ENCODE measurements around the gene OSBPL3. TPM values are rescaled to one million over a fixed set of nuclear protein-coding genes. Genes with fewer than 3 reads are reported as not detected.
"Not testable (repeated sequence)": the region's sequence is repeated elsewhere in the genome, so short reads cannot be mapped to it uniquely, and the experiment has no call there.

The OSBPL3 gene
- total RNA-seq, 1 donor: 9.3 TPM

DNA sequence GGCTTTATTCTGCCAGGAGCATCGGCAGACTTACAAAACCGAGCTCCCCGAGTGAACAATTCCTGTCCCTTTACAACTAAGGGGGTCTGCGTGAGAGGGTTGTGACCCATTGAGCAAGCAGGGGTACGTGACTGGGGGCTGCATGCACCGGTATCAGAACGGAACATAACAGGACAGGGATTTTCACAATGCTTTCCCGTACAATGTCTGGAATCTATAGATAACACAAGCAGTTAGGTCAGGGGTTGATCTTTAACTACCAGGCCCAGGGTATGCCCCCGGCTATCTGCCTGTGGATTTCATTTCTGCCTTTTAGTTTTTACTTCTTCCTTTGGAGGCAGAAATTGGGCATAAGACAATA, 184.6 kb downstream of the OSBPL3 start:
- Histone ChIP-seq H3K4me1 (ENCODE audit: insufficient read depth, low read length) (peaks cover 8% of the 10 kb centered on the region), H3K27me3 (ENCODE audit: insufficient read depth, low read length) (no peaks in the 10 kb centered on the region), H3K4me3 (ENCODE audit: low read length) (no peak overlapping the region), H3K9me3 (ENCODE audit: low read depth, low read length) (no peaks in the 10 kb centered on the region)

DNA sequence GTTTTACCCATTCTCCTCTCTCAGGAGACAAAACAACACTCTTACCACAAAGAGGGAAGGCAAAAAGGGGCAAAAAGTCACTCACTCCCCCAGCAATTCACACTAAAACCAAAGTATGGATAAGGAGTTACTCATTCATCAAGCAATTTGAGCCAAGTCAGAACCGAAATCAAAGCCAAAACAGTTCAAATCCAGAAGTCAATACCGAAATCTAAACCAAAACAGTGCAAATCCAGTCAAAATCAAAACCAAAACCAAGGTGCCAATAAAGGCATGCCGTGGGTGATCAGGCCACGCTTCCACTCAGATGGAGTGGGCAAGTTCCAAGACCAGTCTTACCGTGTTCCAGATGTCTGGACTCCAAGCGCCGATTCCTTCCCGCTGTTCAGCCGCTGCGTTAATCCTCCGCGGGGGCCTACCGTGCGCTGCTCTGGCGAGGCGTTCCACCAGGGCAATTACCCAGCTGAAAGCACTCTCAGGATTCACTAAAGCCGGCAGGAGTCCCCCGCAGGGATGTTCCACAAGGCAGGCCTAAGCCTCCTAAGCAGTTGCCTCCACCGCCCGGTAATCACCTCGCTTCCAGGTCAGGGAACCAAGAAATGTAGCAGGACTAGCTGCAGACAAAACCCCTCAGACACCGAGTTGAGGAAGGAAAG, 185.1 kb downstream of the OSBPL3 start:
- H3K27me3 ChIP-seq (ENCODE audit: insufficient read depth, low read length); H3K4me3 ChIP-seq (ENCODE audit: low read length); H3K9me3 ChIP-seq (ENCODE audit: low read depth, low read length); H3K4me1 ChIP-seq (ENCODE audit: insufficient read depth, low read length): not testable (repeated sequence)

DNA sequence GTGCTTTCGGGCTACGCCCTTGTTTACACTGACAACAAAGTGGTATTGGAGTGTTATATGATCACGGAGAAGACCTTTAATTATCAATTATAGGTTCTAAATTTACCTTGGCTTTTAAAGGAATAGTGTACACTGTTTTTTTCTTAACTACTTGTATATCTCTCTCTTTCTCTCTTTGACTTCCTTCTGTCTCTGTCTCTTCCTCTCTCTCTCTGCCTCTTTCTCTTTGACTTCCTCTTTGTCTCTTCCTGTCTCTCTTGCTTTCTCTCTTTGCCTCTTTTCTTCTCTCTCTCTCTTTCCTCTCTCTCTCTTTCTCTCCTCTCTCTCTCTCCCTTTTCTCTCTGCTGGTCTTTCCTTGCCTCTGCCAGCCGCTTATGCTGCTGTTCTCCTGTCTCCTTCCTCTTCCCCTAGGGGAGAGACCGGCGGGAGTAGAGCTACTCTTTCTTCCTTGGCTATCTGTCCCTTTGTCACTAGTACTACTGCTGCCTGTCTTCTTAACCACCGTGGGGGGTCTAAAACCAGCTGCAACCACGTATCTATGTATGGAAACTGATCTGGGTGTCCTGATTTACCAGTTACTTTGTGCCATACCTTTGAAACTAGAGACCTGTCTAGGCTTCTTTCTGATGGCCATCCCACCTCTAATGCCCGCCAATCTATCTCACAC, 185.9 kb downstream of the OSBPL3 start:
- Histone ChIP-seq H3K27me3 (ENCODE audit: insufficient read depth, low read length) (no peaks in the 10 kb centered on the region), H3K4me1 (ENCODE audit: insufficient read depth, low read length) (peaks cover 8% of the 10 kb centered on the region), H3K4me3 (ENCODE audit: low read length) (no peak overlapping the region), H3K9me3 (ENCODE audit: low read depth, low read length) (no peaks in the 10 kb centered on the region)

DNA sequence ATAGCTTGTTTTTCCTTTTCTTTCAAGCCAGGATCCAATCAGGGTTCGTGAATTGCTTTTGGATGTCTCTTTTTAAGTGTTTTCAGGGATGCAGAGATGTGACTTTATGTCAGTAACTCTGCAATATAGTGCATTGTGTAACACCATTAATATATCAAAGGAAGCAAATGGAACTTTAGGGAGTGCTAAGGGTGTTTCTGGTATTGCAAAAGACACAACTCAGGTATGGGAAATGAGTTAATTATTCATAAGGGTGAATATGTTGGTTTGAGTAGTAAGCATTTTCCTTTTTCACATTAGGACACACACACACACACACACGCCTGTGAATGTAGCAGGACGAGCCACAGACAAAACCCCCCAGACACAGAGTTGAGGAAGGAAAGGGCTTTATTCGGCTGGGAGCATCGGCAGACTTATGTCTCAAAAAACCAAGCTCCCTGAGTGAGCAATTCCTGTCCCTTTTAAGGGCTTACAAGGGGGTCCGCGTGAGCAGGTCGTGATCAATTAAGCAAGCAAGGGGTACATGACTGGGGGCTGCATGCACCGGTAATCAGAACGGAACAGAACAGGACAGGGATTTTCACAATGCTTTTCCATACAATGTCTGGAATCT, 190.9 kb downstream of the OSBPL3 start:
- no peaks in the 10 kb centered on the region for H3K27me3 ChIP-seq (ENCODE audit: insufficient read depth, low read length)
- H3K4me3 ChIP-seq (ENCODE audit: low read length): no peak overlapping the region
- H3K4me1 ChIP-seq (ENCODE audit: insufficient read depth, low read length): peaks cover 22% of the 10 kb centered on the region
- no peaks in the 10 kb centered on the region for H3K9me3 ChIP-seq (ENCODE audit: low read depth, low read length)

DNA sequence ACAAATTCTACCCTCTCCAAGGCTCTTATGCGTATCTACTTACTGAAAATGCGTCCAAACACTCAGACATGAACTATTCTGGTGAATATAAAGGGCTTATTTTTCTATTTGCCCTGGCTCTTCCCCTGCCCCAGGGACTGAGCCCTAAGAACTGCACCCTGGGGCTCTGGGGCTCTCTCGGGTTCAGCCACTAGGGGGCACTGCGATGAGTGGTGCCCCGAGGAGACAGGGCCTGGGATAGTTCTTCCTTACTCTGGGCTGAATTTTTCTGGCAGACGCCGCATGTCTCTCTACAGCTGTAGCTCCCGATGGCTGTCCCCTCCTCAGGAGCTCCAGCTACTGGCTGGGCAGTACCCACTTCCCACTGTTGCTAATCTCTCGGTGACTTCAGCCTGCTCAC, 191.9 kb downstream of the OSBPL3 start:
- Histone ChIP-seq H3K4me3 (ENCODE audit: low read length) (no peak overlapping the region), H3K4me1 (ENCODE audit: insufficient read depth, low read length) (peaks cover 18% of the 10 kb centered on the region), H3K27me3 (ENCODE audit: insufficient read depth, low read length) (no peaks in the 10 kb centered on the region), H3K9me3 (ENCODE audit: low read depth, low read length) (no peaks in the 10 kb centered on the region)

DNA sequence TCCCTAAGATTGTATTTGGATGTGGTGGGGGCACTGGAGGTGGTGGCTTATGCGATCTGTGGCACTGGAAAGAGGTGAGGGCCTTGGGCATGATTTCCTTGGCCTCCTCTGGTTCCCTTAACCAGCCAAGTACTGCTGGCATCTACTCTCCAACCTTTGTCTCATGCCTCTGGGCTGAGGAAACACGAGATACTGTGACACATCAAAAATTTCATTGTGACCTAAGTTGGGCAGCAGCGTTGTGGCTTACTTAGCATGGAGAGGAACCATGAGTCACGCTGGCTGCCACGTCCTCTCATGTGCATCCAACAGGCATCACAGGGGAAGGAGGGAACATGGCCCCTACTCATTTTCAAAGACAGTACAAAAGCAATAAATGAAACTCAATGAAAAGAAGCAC, 193.0 kb downstream of the OSBPL3 start:
- H3K27me3 ChIP-seq (ENCODE audit: insufficient read depth, low read length): no peaks in the 10 kb centered on the region
- H3K4me3 ChIP-seq (ENCODE audit: low read length): no peak overlapping the region
- H3K9me3 ChIP-seq (ENCODE audit: low read depth, low read length): no peaks in the 10 kb centered on the region
- peaks cover 18% of the 10 kb centered on the region for H3K4me1 ChIP-seq (ENCODE audit: insufficient read depth, low read length)

DNA sequence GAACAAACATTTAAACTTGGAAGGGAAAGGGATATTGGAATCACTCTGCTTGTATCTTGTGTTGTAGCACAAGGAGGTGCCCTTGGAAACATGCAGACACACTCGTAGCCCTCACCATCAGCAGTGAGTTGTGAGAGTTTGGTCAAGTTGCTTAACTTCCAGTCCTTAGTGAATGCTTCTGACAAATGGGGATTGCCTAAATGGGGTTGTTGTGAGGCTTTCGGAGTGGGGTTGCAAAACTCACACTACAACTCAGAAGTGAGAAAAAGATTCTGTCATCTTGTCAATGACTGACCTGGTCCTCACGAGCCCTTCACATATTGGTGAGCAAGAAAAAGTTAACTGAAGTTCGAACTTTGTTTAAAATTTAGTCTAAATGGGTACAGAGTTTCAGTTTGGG, 193.7 kb downstream of the OSBPL3 start:
- Histone ChIP-seq H3K27me3 (ENCODE audit: insufficient read depth, low read length) (no peaks in the 10 kb centered on the region), H3K4me1 (ENCODE audit: insufficient read depth, low read length) (peaks cover 22% of the 10 kb centered on the region), H3K4me3 (ENCODE audit: low read length) (no peak overlapping the region), H3K9me3 (ENCODE audit: low read depth, low read length) (no peaks in the 10 kb centered on the region)

DNA sequence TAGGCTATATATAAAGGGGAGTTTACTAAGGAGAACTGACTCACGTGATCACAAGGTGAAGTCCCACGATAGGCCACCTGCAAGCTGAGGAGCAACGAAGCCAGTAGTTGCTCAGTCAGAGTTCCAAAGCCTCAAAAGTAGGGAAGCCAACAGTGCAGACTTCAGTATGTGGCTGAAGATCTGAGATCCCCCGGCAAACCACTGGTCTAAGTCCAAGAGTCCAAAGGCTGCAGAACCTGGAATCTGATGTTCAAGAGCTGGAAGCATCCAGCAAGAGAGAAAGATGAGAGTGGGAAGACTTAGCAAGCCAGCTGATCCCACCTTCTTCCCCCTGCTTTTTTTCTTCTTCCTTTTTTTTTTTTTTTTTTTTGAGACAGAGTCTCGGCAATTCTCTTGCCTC, 195.7 kb downstream of the OSBPL3 start:
- peaks cover 39% of the 10 kb centered on the region for H3K4me1 ChIP-seq (ENCODE audit: insufficient read depth, low read length)
- no peaks in the 10 kb centered on the region for H3K27me3 ChIP-seq (ENCODE audit: insufficient read depth, low read length)
- no peak overlapping the region for H3K4me3 ChIP-seq (ENCODE audit: low read length)
- no peaks in the 10 kb centered on the region for H3K9me3 ChIP-seq (ENCODE audit: low read depth, low read length)

DNA sequence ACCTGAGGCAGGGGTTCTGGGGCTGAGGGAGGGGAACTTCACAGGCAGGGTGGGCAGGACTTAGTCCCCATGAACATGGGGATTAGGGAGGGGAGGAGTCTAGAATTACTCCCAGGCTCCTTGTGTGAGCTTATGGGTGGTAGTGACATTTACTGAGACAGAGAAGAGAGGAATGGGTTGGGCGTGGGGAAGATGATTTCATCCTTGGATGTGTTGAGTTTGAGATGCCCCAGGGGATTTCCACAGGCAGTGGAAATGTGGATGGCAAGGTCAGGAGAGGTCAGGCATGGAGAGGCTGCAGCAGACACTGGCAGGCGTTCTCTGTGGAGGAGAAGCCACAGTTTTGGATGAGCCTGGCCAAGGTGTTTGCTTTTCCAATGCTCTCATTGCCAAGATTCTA, 196.3 kb downstream of the OSBPL3 start:
- Histone ChIP-seq H3K27me3 (ENCODE audit: insufficient read depth, low read length) (no peaks in the 10 kb centered on the region), H3K4me3 (ENCODE audit: low read length) (no peak overlapping the region), H3K9me3 (ENCODE audit: low read depth, low read length) (no peaks in the 10 kb centered on the region), H3K4me1 (ENCODE audit: insufficient read depth, low read length) (peaks cover 45% of the 10 kb centered on the region)

DNA sequence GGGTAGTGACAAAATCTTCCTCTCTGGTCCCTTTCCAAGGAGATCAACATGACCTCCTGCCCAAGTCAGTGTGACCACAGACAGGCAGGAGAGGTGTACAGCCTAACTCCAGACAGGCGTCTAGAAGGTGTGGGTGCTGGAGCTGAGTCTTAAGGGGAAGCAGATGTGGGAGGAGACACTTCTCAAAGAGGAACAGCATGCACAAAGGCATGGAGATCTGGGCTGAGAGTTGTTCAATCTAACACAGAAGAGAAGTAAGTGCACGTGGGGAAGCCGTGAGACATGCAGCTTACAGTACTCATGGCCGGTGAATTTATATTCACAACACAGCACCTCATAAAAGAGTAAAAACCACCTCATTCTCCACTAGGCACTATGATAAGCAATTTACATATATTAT, 198.9 kb downstream of the OSBPL3 start:
- Histone ChIP-seq H3K9me3 (ENCODE audit: low read depth, low read length) (no peaks in the 10 kb centered on the region), H3K4me1 (ENCODE audit: insufficient read depth, low read length) (peaks cover 39% of the 10 kb centered on the region)

DNA sequence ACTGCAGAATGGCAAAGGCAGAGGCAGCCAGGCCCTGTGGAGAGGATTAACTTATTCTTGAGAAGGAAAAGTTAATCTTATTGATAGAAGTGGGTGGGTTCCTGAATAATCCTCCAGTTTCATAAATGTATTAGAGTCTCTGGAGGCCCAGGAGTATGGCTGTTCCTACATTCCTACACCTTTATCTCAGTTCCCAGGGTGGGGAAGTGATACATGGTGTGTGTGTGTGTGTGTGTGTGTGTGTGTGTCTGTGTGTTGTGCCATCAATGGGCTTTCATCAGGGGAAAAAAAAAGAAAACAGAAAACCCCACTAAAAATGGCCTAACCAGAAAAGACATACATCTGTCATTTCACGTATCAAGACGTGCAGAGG, 200.7 kb downstream of the OSBPL3 start:
- peaks cover 33% of the 10 kb centered on the region for H3K4me1 ChIP-seq (ENCODE audit: insufficient read depth, low read length)

More for the DNA sequence above, 198.9 kb downstream of the OSBPL3 start:
- no peak overlapping the region for H3K4me3 ChIP-seq (ENCODE audit: low read length)
- no peaks in the 10 kb centered on the region for H3K27me3 ChIP-seq (ENCODE audit: insufficient read depth, low read length)

DNA sequence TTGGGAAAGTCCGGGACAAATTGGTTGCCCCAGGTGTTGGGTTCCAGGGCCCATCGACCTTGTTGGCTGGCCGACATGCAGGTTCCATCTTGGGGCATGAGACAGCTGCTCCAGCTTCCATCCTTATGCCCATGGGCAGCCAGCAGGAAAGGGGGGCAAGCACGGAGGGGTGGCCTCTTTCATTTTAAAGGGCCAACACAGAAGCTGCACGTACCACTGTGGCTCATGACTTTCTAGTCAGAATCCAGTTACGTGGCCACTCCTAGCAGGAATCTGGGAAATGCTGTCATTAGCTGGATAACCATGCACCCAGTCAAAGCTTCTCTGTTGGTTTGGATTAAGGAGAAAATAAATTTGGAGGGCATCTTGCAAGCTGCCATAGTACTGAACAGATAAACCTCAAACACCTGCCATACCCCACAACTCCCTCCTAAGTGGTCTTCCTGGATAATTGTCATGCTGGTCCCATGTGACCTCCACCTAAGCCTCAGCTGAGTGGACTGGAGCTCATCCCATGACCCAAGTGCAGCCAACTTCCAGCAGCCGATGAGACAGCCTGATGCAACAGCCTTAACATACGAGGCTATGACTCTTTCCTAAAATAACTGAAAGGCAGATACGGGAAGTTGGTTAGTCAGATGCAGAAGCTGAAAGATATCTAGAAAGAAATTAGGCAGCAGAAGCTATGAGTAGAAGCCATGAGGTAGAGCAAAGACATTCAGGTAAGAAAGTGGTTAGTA, 201.3 kb downstream of the OSBPL3 start:
- no peak overlapping the region for H3K4me3 ChIP-seq (ENCODE audit: low read length)
- no peaks in the 10 kb centered on the region for H3K9me3 ChIP-seq (ENCODE audit: low read depth, low read length)
- no peaks in the 10 kb centered on the region for H3K27me3 ChIP-seq (ENCODE audit: insufficient read depth, low read length)
- H3K4me1 ChIP-seq (ENCODE audit: insufficient read depth, low read length): peaks cover 33% of the 10 kb centered on the region

More for the DNA sequence above, 200.7 kb downstream of the OSBPL3 start:
- H3K4me3 ChIP-seq (ENCODE audit: low read length): no peak overlapping the region
- no peaks in the 10 kb centered on the region for H3K9me3 ChIP-seq (ENCODE audit: low read depth, low read length)
- H3K27me3 ChIP-seq (ENCODE audit: insufficient read depth, low read length): no peaks in the 10 kb centered on the region

DNA sequence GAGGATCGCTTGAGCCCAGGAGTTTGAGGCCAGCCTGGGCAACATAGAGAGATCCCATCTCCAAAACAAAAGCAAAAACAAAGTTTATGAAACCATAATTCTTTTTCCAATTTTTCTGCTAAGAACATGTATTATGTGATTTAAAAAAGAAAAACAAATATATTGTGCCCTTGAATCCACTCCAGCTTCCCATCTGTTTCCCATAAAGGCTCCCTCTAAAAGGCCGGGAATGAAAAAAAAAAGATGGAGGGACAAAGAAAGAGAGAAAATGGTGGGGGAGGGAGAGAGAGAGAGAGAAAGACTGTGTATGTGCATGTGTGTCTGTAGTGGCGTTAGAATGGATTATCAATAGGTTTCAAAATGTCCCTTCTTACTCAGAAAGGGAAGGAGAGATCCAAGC, 202.2 kb downstream of the OSBPL3 start:
- H3K4me3 ChIP-seq (ENCODE audit: low read length): no peak overlapping the region
- peaks cover 33% of the 10 kb centered on the region for H3K4me1 ChIP-seq (ENCODE audit: insufficient read depth, low read length)
- no peaks in the 10 kb centered on the region for H3K27me3 ChIP-seq (ENCODE audit: insufficient read depth, low read length)
- H3K9me3 ChIP-seq (ENCODE audit: low read depth, low read length): no peaks in the 10 kb centered on the region

DNA sequence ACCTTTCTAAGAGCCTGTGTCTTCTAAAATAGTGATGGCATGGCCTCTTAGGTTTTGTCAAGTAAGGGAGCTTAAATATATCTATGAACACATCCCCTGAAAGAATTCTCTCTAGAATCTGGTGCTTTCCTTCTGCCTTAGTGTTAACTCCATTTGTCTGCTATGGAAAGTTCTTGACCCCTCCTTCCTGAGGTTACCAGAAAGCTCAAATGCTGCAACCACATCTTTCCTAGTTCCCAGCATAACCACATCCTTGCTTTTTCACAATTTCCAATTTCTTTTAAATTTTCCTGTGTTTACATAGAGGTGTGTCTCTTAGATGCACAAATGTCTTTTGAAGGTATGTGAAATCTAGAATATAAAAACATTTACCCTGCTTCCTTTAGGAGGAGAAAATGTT, 206.3 kb downstream of the OSBPL3 start:
- peaks cover 6% of the 10 kb centered on the region for H3K4me1 ChIP-seq (ENCODE audit: insufficient read depth, low read length)
- no peak overlapping the region for H3K4me3 ChIP-seq (ENCODE audit: low read length)
- no peaks in the 10 kb centered on the region for H3K27me3 ChIP-seq (ENCODE audit: insufficient read depth, low read length)
- no peaks in the 10 kb centered on the region for H3K9me3 ChIP-seq (ENCODE audit: low read depth, low read length)

DNA sequence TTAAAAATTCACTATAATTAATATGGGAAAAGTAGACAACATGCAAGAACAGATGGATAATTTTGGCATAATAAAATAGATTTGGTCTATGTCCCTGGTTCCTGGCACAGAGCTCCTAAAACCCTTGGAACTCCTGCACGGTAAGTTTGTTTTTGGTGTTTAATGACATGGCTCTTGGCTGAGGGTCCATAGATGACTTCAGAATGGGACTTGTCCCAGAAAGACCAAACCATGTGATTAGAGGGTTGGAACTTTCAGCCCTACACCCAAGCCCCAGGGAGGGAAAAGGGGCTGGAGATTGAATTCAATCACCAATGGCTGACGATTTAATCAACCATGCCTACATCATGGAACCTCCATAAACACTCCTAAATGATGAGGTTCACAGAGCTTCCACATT, 210.1 kb downstream of the OSBPL3 start:
- H3K27me3 ChIP-seq (ENCODE audit: insufficient read depth, low read length): peaks cover 3% of the 10 kb centered on the region
- no peaks in the 10 kb centered on the region for H3K4me1 ChIP-seq (ENCODE audit: insufficient read depth, low read length)
- no peaks in the 10 kb centered on the region for H3K9me3 ChIP-seq (ENCODE audit: low read depth, low read length)
- no peak overlapping the region for H3K4me3 ChIP-seq (ENCODE audit: low read length)
